SJCRH30 (cell line): ENCODE results near the gene CROT. TPM values are rescaled to one million over a fixed set of nuclear protein-coding genes. Genes with fewer than 3 reads are reported as not detected.
A peak's percentile ranks its signal among the peaks of the same experiment; 100 is the strongest.

Experiments used
- DNase-seq, 2 experiments: peaks; one replicate each; pipeline ENCODE4 v3.0.0-alpha.2; 2015 to 2020
- H3K27ac ChIP-seq: fragments of 250-450 bp; sonication (Bioruptor Pico); 2 replicates; pipeline ENCODE4 v1.5.1; 2020; ENCODE audit warnings: mild to moderate bottlenecking, moderate library complexity
- H3K27me3 ChIP-seq: fragments of 250-450 bp; sonication (Bioruptor Pico); 2 replicates; pipeline ENCODE4 v1.5.1; 2020; ENCODE audit warnings: mild to moderate bottlenecking, moderate library complexity
- H3K36me3 ChIP-seq: fragments of 250-450 bp; sonication (Bioruptor Pico); 2 replicates; pipeline ENCODE4 v1.5.1; 2020; ENCODE audit warnings: mild to moderate bottlenecking, moderate library complexity
- H3K4me1 ChIP-seq: fragments of 250-450 bp; sonication (Bioruptor Pico); 2 replicates; pipeline ENCODE4 v1.5.1; 2020; ENCODE audit warnings: mild to moderate bottlenecking, moderate library complexity
- H3K4me3 ChIP-seq: fragments of 250-450 bp; sonication (Bioruptor Pico); 2 replicates; pipeline ENCODE4 v1.5.1; 2020; ENCODE audit warnings: mild to moderate bottlenecking, moderate library complexity
- H3K9me3 ChIP-seq: fragments of 250-450 bp; sonication (Bioruptor Pico); replicated peaks from 2 replicates; pipeline ENCODE4 v1.5.1; 2020; ENCODE audit warnings: mild to moderate bottlenecking, moderate library complexity
- total RNA-seq: library from RNA; depleted of rRNA; stranded (reverse); fragments of >200 nt; shearing (Covaris generic); gene quantifications from 2 replicates; pipeline ENCODE4 v1.2.3, GENCODE V29; 2014

The CROT gene
- total RNA-seq, 1 experiment from 2014 or later = 15.7 TPM

DNA sequence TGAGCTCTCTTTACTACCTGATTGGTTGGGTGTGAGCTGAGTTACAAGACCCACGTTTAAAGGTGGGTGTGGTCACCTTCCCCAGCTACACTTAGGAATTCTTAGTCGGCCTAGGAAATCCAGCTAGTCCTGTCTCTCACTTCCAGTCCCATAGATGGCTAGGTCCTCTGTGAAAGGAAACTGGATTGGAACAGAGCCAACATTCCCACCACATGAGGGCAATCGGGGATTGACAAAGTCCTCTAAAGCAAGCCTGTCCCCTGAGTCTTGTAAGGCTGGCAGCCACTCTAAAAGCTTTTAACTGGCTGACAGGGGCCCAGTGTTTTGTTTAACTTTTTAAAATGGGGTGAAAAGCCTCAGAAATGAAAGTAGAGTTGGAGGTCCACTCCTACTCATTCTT lies 15.1 kb upstream of the CROT start:
- H3K27me3 ChIP-seq = no peaks in the 10 kb centered on the region
- no peaks in the 10 kb centered on the region for H3K36me3 ChIP-seq
- H3K9me3 ChIP-seq = peaks cover 15% of the 10 kb centered on the region
- peak; percentile 32 to 57 for DNase-seq
- H3K27ac ChIP-seq = no peak overlapping the region
- no peak overlapping the region for H3K4me3 ChIP-seq
- H3K4me1 ChIP-seq = no peaks in the 10 kb centered on the region

DNA sequence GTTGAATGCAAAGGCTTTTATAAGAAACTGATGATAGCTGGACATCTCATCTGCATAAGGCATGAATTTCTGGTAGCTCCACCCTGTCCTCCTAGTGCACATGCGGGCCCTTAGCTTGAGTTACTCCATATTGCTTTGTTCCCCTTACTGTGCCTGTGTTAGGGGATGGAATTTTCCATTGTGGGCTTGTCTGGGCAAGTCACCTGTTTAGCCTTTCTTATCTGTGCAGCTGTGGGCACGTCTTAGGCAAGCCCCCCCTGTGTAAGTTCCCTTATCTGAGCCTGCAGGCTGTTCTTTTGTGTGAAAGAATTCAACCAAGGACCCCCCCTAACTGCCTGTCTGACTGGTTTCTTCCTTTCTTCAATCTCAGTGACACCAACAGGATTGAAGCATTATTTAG lies 14.5 kb upstream of the CROT start:
- H3K27me3 ChIP-seq = no peaks in the 10 kb centered on the region
- no peak overlapping the region for H3K4me3 ChIP-seq
- no peaks in the 10 kb centered on the region for H3K36me3 ChIP-seq
- DNase-seq = no peak
- H3K4me1 ChIP-seq = no peaks in the 10 kb centered on the region
- no peak overlapping the region for H3K27ac ChIP-seq
- H3K9me3 ChIP-seq = peaks cover 12% of the 10 kb centered on the region

DNA sequence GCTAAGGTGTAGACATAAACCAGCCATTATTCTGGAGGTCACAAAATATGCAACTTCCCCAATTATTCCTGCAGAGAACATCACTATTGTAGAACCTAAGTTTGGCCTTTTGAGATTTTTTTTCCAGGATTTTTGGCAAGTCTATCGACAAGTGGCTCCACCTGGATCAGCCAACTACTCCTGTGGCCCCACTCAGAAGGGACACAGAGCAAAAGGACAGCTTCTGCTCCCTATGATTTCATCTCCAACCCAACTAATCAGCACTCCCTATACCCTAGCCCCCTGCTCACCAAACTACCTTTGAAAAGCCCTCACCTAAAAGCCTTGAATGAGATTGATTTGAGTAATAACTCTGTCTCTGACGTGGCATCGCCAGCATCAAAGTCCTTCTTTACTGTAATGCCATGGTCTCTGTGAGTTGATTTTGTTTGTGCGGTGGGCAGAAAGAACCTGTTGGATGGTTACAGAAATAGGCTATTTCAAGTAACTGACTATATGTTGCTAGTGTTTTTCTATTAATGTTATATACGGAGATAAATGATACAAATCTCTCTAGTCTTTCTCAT lies 13.7 kb upstream of the CROT start:
- no peak for DNase-seq
- H3K27ac ChIP-seq = no peak overlapping the region
- no peaks in the 10 kb centered on the region for H3K36me3 ChIP-seq
- peaks cover 12% of the 10 kb centered on the region for H3K9me3 ChIP-seq
- H3K27me3 ChIP-seq = no peaks in the 10 kb centered on the region
- no peaks in the 10 kb centered on the region for H3K4me1 ChIP-seq
- no peak overlapping the region for H3K4me3 ChIP-seq

DNA sequence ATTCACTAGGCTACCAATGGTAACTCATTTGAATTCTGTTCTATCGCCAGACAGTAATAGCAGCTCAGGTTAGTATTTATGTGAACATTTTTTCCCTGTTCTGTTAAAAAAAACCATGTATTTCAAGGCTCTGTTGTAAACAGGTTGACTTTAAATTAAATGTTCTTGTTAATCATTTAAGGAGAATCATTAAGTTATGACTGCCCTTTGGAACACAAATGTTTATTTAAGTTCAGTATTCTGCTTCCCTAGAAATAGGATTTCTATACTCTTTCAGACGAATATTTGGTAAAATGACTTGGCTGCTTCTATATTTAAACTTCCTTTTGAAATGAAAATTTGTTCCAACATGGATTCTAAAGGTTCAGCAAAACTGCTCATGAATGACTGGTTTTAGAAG lies 13.1 kb upstream of the CROT start:
- no peaks in the 10 kb centered on the region for H3K36me3 ChIP-seq
- H3K27ac ChIP-seq = no peak overlapping the region
- H3K4me1 ChIP-seq = no peaks in the 10 kb centered on the region
- H3K9me3 ChIP-seq = peaks cover 12% of the 10 kb centered on the region
- no peak for DNase-seq
- no peaks in the 10 kb centered on the region for H3K27me3 ChIP-seq
- no peak overlapping the region for H3K4me3 ChIP-seq

DNA sequence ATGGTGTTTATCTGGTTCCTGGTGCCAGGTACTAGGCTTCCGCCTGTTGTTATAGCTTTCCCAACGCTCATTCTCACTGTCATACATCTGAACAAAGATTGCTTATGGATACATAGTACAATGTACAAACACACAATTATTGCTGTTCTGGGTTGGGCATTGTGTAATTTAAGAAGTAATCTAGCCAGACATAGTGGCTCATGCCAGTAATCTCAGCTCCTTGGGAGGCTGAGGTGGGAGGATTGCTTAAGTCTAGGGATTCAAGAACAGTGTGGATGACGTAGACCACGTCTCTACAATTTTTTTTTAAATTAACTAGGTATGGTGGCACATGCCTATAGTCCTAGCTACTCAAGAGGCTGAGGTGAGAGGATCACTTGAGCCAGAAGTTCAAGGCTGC lies 9.3 kb upstream of the CROT start:
- H3K4me3 ChIP-seq = no peak overlapping the region
- H3K27me3 ChIP-seq = no peaks in the 10 kb centered on the region
- H3K27ac ChIP-seq = no peak overlapping the region
- no peaks in the 10 kb centered on the region for H3K9me3 ChIP-seq
- H3K4me1 ChIP-seq = no peaks in the 10 kb centered on the region
- DNase-seq = no peak
- no peaks in the 10 kb centered on the region for H3K36me3 ChIP-seq

DNA sequence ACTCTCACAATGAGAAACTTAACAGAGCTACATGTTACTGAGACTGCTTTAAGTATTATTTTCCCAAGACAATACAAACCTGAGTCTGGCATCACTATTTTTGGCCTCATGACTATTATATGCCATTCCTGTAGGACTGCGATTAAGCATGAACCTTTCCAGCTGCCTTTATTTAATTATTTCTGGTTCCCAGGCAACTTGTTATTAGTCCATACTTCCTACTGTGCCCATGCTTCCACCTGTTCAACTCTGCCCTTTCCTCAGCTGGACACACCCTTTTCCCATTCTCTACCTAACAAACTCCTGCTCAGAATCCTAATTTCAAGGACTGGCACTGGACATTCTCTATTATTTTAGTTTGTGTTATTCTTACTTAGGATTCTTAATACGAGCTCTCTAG lies 8.1 kb upstream of the CROT start:
- DNase-seq = no peak
- H3K9me3 ChIP-seq = no peaks in the 10 kb centered on the region
- H3K4me3 ChIP-seq = no peak overlapping the region
- H3K27ac ChIP-seq = no peak overlapping the region
- no peaks in the 10 kb centered on the region for H3K36me3 ChIP-seq
- H3K4me1 ChIP-seq = no peaks in the 10 kb centered on the region
- no peaks in the 10 kb centered on the region for H3K27me3 ChIP-seq

DNA sequence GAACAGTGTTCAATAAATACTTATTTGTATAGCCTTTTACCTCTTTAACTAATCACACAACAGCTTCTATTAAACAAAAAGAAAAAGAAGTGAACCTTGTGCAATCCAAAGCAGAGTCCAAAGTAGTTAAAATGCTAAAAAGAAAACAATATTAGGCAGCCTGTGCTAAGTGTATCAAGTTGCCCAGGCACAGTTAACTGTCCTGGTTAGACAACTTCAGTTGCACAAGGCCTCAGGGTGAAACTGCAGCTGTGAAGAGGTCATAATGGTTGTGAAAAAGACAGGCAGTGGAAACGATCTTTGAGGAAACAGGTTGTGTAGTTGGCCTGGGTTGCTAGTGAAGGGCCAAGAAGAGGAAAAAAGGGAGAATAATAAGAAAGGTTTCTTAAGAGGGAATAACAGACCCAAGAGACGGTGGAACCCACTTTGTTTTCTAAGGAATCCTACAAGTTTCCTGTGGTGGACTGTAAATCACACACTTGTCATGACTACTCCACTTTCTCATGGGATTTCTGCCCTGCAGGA lies 6.0 kb upstream of the CROT start:
- DNase-seq = no peak
- H3K36me3 ChIP-seq = no peaks in the 10 kb centered on the region

DNA sequence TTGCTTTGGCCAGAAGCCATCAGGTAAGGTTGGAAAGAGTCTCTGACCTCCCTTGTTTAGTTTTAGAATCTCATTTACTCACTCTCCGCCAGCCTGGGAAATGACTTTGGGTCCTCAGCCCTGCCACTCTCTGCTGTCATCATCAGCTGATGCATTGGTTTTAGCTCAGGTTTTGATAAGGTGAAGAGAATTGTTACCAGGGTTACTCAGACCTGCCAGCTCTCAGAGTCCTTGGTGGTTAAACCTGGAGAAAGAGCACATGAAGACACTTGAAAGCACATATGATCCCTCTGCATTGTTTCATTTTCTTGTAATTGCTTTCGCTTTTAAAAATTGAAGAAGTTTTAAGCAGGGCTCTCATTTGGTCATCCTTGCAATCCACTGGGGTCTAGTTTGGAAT lies 4.0 kb upstream of the CROT start:
- Histone ChIP-seq H3K9me3 (no peaks in the 10 kb centered on the region), H3K36me3 (no peaks in the 10 kb centered on the region)
- no peak for DNase-seq

More for the DNA sequence above, 6.0 kb upstream of the CROT start:
- Histone ChIP-seq H3K9me3 (no peaks in the 10 kb centered on the region), H3K27me3 (no peaks in the 10 kb centered on the region), H3K27ac (no peak overlapping the region), H3K4me1 (peaks cover 6% of the 10 kb centered on the region), H3K4me3 (no peak overlapping the region)

DNA sequence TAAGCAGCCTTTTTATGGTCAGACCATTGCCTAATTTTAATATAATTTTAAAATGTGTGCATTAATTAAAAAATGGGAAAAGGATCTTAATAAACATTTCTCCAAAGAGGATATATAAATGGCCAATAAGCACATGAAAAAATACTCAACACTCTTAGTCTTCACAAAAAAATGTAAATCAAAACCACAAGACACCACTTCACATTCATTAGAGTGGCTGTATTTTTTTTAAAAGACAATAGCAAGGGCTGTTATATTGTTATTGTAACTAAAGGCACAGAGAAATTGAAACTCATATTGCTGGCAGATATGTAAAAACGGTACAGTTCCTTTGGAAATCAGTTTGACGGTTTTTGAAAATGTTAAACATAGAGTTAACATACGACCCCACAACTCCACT lies 3.2 kb upstream of the CROT start:
- Histone ChIP-seq H3K27ac (no peak overlapping the region), H3K36me3 (no peaks in the 10 kb centered on the region), H3K4me1 (peaks cover 6% of the 10 kb centered on the region), H3K27me3 (no peaks in the 10 kb centered on the region), H3K9me3 (no peaks in the 10 kb centered on the region), H3K4me3 (no peak overlapping the region)
- DNase-seq = no peak

More for the DNA sequence above, 4.0 kb upstream of the CROT start:
- Histone ChIP-seq H3K27ac (no peak overlapping the region), H3K4me3 (no peak overlapping the region), H3K27me3 (no peaks in the 10 kb centered on the region), H3K4me1 (peaks cover 6% of the 10 kb centered on the region)

DNA sequence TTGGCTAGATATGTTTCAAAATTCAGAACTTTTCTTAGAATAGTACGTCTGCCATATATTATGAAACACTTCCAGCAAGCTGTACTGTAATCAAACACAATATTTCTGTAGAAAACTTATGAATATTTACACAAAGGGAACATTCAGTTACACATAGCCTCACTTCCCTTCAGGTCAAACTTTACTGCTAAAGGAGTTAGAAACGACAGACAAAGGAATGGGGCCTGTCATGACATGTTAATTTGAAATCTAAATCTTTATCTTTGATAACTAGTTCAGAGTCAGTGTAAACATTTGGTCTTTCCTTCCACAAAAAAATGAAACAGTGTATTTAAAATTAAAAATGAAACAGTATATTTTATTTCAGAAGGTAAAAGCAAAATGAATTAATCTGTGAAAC lies 1.0 kb upstream of the CROT start:
- H3K27ac ChIP-seq = peak overlapping the region; percentile 18
- peaks cover 6% of the 10 kb centered on the region for H3K4me1 ChIP-seq
- peak overlapping the region; percentile 69 for H3K4me3 ChIP-seq
- peaks cover 4% of the 10 kb centered on the region; the same call in 1 of the 2 replicates for H3K36me3 ChIP-seq
- H3K27me3 ChIP-seq = no peaks in the 10 kb centered on the region
- H3K9me3 ChIP-seq = no peaks in the 10 kb centered on the region
- DNase-seq = peak in 1 of 2 experiments; percentile 36

DNA sequence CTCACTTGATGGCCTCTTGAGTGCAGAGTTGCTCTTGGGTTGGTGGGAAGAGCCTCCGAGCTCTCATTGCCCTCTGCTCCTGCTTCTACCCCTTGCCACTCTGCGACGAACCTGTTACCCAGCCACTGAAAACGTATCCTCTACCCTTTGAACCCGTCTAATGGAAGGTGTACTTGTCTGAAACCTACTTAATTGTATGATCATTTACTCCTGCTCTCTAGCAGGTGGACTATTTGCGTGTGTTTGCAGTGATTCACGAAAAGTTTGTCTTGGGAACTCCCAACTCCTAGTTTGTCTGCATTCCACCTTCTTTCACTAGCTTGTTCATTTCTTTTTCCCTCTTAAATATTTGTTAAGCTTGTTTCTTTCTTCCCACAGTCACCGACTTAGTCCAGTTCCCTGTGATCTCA lies 503 bp downstream of the CROT start:
- peak overlapping the region; percentile 69 for H3K4me3 ChIP-seq
- peaks cover 11% of the 10 kb centered on the region; the same call in 1 of the 2 replicates for H3K36me3 ChIP-seq
- no peak for DNase-seq
- no peaks in the 10 kb centered on the region for H3K9me3 ChIP-seq
- H3K27me3 ChIP-seq = no peaks in the 10 kb centered on the region
- no peak overlapping the region for H3K27ac ChIP-seq
- peaks cover 6% of the 10 kb centered on the region for H3K4me1 ChIP-seq

DNA sequence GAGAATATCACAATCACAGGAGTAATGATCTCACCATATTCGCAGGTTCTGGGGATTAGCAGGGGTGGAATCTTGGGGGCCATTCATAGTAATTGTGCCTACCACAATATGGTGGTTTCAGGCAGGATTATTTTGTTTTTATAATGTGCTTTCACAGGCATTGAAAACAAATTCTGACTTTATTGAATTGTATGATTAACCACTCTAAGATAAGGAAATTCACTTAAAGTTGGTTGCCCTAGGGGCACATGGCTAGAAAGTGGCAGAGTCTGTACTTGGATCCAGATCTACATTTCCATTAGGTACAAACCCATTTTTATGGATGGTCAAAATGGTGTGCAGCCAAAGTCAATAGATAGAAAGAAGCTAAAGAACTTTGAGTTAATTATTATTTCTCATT lies 1.7 kb downstream of the CROT start:
- no peak for DNase-seq
- no peaks in the 10 kb centered on the region for H3K9me3 ChIP-seq
- no peak overlapping the region for H3K4me3 ChIP-seq
- no peak overlapping the region for H3K27ac ChIP-seq
- peaks cover 6% of the 10 kb centered on the region for H3K4me1 ChIP-seq
- H3K27me3 ChIP-seq = no peaks in the 10 kb centered on the region
- H3K36me3 ChIP-seq = peaks cover 14% of the 10 kb centered on the region

DNA sequence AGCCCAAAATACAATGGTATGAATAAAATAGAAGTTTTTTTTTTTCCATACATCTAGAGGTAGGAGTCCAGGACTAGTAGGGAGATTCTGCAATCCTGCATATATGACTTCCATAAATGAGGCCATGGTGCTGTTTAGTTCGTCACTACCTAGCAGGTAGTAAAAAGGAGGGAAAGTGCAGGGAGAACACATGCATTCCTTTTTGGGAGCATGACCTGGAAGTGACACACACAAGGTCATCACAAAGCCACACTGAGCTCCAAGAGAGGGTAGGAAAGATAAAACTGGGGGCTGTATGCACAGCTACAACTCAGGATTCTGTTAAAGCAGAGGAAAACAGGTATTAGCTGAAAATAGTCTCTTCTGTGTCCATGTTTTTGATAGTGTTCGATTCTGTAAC lies 2.2 kb downstream of the CROT start:
- no peak for DNase-seq
- peaks cover 6% of the 10 kb centered on the region for H3K4me1 ChIP-seq

DNA sequence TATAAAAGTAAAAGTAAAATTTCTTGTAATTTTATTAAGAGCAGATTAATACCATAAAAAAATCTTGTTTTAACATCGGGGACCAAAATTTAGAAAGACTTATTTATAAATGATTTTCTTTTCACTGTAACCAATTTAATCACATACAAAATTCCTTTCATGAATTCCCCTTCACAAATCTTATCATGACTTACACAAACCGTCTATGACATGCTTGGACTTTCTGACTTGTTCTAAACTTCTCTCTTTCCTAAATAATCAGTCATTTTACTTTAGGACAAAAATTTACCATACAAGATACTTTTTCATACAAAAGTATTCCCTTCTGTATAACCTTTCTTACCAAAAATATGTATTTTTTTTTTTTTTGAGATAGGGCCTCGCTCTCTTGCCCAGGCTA lies 9.3 kb downstream of the CROT start:
- H3K4me3 ChIP-seq = no peak overlapping the region
- no peaks in the 10 kb centered on the region for H3K27me3 ChIP-seq
- H3K4me1 ChIP-seq = no peaks in the 10 kb centered on the region
- H3K36me3 ChIP-seq = peaks cover 38% of the 10 kb centered on the region
- no peak overlapping the region for H3K27ac ChIP-seq
- DNase-seq = peak; percentile 24 to 57
- peaks cover 6% of the 10 kb centered on the region; the same call in 1 of the 2 replicates for H3K9me3 ChIP-seq

More for the DNA sequence above, 2.2 kb downstream of the CROT start:
- Histone ChIP-seq H3K36me3 (peaks cover 14% of the 10 kb centered on the region), H3K27me3 (no peaks in the 10 kb centered on the region), H3K27ac (no peak overlapping the region), H3K9me3 (no peaks in the 10 kb centered on the region), H3K4me3 (no peak overlapping the region)

DNA sequence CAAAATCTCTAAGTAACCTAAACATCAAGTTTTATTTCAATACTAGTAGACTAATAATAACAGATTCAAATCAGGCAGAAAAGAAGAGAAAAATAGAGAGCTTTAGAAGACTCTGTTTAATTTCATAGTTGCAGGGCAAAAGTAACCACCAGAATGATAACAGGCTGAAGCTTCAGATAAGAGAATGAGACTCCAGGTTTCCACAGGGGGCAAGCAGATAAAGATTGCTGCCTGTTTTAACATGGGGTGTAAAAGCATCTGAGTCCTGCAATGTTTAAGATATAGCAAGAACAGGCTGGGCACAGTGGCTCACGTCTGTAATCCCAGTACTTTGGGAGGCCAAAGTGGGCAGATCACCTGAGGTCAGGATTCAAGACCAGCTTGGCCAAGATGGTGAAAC lies 11.0 kb downstream of the CROT start:
- no peaks in the 10 kb centered on the region for H3K27me3 ChIP-seq
- H3K36me3 ChIP-seq = peaks cover 32% of the 10 kb centered on the region
- no peak for DNase-seq

DNA sequence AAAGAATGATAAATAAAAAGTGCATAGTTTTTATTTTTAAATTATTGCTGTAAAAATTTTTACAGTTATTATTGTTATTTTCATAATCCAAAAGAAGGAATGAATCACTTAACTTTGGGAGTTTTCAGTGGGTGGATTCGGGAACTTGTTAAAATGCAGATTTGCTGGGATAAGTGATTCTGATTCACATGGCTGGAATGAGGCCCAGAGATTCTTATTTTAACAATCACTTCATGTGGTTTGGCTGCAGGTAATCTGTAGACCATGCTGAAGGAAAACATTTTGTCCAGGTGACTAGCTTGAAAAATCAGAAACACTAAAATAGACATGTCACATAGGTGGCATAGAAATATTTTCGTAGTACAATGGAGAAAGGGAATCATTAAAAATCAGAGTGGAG lies 13.9 kb downstream of the CROT start:
- Histone ChIP-seq H3K4me3 (no peak overlapping the region), H3K4me1 (no peaks in the 10 kb centered on the region), H3K27me3 (no peaks in the 10 kb centered on the region), H3K27ac (no peak overlapping the region), H3K36me3 (peaks cover 15% of the 10 kb centered on the region), H3K9me3 (peaks cover 2% of the 10 kb centered on the region; the same call in 1 of the 2 replicates)
- DNase-seq = no peak

More for the DNA sequence above, 11.0 kb downstream of the CROT start:
- H3K4me1 ChIP-seq = no peaks in the 10 kb centered on the region
- no peak overlapping the region for H3K27ac ChIP-seq
- H3K4me3 ChIP-seq = no peak overlapping the region
- H3K9me3 ChIP-seq = peaks cover 6% of the 10 kb centered on the region; the same call in 1 of the 2 replicates
